ENCODE measurements around the gene CDK1.

Gene CDK1

GRCh38 chr10:60747817-60748469 lies 30.3 kb upstream of the CDK1 start:
- H3K4me3 ChIP-seq (ENCODE audit: control insufficient read depth, low read depth, low read length): no peak overlapping the region
- DNase-seq (ENCODE audit: low read depth): no peak
- TF ChIP-seq CTCF (IDR thresholded peaks at IDR 0.05; ENCODE audit: control insufficient read depth, insufficient read depth, low read depth, low read length, missing control alignments): no peak

GRCh38 chr10:60753152-60753551 lies 25.1 kb upstream of the CDK1 start:
- H3K4me3 ChIP-seq (ENCODE audit: control insufficient read depth, low read depth, low read length): no peak overlapping the region
- no peak for DNase-seq (ENCODE audit: low read depth)
- no peak for TF ChIP-seq CTCF (IDR thresholded peaks at IDR 0.05; ENCODE audit: control insufficient read depth, insufficient read depth, low read depth, low read length, missing control alignments)

- no peak for TF ChIP-seq CTCF (IDR thresholded peaks at IDR 0.05; ENCODE audit: control insufficient read depth, insufficient read depth, low read depth, low read length, missing control alignments)
- no peak for DNase-seq (ENCODE audit: low read depth)
- H3K4me3 ChIP-seq (ENCODE audit: control insufficient read depth, low read depth, low read length): no peak overlapping the region
These were observed 24.5 kb upstream of the CDK1 start for GRCh38 chr10:60753817-60754216.

GRCh38 chr10:60757420-60757895 lies 20.8 kb upstream of the CDK1 start:
- no peak for DNase-seq (ENCODE audit: low read depth)
- H3K4me3 ChIP-seq (ENCODE audit: control insufficient read depth, low read depth, low read length): no peak overlapping the region
- no peak for TF ChIP-seq CTCF (IDR thresholded peaks at IDR 0.05; ENCODE audit: control insufficient read depth, insufficient read depth, low read depth, low read length, missing control alignments)

- no peak for DNase-seq (ENCODE audit: low read depth)
- H3K4me3 ChIP-seq (ENCODE audit: control insufficient read depth, low read depth, low read length): no peak overlapping the region
- no peak for TF ChIP-seq CTCF (IDR thresholded peaks at IDR 0.05; ENCODE audit: control insufficient read depth, insufficient read depth, low read depth, low read length, missing control alignments)
These were observed 19.1 kb upstream of the CDK1 start for GRCh38 chr10:60759181-60759580.

GRCh38 chr10:60760711-60761210 lies 17.5 kb upstream of the CDK1 start:
- DNase-seq (ENCODE audit: low read depth): no peak
- H3K4me3 ChIP-seq (ENCODE audit: control insufficient read depth, low read depth, low read length): no peak overlapping the region
- TF ChIP-seq CTCF (IDR thresholded peaks at IDR 0.05; ENCODE audit: control insufficient read depth, insufficient read depth, low read depth, low read length, missing control alignments): no peak

Data from AG09309 (cell line).